Stimulated activated CD4-positive, alpha-beta T cell treated with anti-CD3 and anti-CD28 coated beads, Interleukin-15, amount 100 ng/mL, for 1 hour (primary cell): ENCODE results near the gene SLC43A3.
"Not testable (repeated sequence)": the region's sequence is repeated elsewhere in the genome, so short reads cannot be mapped to it uniquely, and the experiment has no call there.

ENCODE experiments used
- DNase-seq, 2 donors: peaks; one replicate each; pipeline ENCODE4 v3.0.0-alpha.2; 2020; ENCODE audit warnings: low read depth in 1 of 2, low spot score in 1 of 2

The SLC43A3 gene

DNA sequence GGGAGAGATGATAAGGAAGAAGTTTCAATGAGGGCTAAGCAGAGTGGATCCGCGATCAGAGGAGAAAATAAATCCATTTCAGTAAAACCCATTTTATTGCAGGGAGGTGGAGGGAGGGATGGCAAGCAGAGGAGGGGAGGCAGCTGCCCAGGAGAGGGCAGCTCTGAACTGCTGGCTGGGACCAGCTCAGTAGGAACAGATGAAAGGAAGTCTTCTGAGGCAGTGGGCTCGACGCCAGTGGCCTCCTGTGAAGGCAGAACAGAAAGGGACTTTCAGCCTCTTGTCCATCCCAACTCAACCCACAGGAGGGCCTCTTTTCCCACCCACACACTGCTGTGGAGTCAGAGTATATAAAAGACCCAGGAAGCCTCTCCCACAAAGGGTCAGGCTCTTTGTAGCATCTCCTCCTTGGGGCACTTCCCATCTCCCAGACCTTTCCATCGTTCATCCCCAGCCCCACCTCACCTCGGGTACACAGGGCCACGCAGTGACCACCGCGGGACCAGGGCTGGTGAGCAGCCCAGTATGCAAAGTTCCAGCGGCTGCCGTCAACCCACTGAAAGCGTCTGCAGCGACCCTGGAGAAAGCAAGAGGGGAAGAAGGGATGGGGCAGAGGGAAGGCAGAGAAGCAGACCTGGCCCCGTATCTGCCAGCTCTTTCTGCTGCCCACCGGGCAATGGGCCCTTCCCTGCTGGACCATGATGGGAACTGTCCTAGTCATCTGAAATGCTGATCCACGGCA lies 39.5 kb downstream of the SLC43A3 start:
- no peak for DNase-seq

GRCh38 chr11:57386178-57386940 lies 40.6 kb downstream of the SLC43A3 start:
- no peak for DNase-seq

DNA sequence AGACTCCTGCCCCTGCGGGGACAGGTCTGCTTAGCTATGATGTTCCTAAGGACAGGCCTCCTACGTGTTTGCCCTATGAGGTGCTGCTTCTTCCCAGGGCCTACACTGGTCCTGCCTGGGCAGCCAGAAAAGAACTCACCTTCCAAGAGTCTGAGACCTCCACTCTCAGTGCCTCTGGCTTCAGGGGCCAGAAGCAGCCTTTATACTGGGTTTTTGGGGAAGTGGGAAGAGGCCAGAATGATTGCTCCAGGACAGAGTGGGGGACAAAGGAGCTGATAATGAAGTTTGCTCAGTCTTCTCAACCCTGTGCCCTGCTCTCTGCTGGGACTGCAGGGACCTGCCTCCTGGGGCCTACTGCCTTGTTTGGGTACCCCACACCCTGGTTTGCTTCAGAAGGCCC lies 45.9 kb downstream of the SLC43A3 start, which contains the start of gene PRG3:
TSS of gene PRG3 (minus strand) at position 176 of the 400 bp plus-strand sequence. CDS start 442 bp downstream, outside the sequence.
- DNase-seq, result no peak

- no peak for DNase-seq
These were observed 47.2 kb downstream of the SLC43A3 start for GRCh38 chr11:57379732-57380131.

GRCh38 chr11:57378186-57378585 lies 48.7 kb downstream of the SLC43A3 start:
- no peak for DNase-seq

GRCh38 chr11:57377107-57377506 lies 49.8 kb downstream of the SLC43A3 start:
- DNase-seq, result no peak

DNA sequence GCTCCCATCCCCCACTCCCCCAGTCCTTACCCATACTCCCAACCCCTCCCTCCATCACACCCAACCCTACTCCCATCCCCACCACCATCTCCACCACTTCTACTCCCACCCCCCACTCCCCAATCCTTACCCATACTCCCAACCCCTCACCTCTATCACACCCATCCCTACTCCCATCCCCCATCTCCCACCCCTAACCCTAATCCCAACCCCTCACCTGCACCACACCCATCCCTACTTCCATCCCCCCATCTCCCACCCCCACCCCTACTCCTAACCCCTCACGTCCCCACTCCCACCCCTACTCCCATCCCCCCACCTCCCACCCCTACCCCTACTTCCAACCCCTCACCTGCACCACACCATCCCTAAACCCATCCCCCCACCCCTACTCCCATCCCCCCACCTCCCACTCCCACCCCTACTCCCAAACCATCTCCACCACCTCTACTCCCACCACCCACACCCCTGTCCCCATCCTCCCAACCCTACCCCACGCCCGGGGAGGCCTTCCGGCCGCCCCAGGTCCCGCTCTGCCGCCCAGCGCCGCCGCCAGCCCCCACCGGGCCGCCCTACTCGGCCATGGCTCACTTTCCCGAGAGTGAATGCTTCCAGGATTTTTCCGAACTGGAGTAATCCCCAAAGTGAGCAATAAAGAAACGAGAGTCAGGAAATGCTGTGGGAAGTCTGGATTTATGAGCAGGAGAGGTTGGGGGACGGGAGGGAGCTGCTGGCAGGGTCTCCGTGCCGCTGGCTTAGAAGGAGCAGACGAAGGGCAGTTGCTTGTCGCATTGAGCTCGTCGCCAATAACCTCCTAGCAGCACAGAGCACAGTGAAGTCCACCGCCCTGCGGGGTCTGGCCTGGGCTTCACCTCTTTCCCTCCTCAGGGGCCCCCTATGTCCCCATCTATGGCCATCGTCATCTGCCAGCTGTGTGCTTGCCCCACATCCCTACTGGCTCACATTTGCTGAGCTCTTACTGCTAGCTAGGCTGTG lies 50.5 kb downstream of the SLC43A3 start:
- DNase-seq, result no peak

GRCh38 chr11:57375490-57375889 lies 51.4 kb downstream of the SLC43A3 start:
- DNase-seq, result no peak

GRCh38 chr11:57374966-57375365 lies 52.0 kb downstream of the SLC43A3 start:
- DNase-seq, result no peak

DNA sequence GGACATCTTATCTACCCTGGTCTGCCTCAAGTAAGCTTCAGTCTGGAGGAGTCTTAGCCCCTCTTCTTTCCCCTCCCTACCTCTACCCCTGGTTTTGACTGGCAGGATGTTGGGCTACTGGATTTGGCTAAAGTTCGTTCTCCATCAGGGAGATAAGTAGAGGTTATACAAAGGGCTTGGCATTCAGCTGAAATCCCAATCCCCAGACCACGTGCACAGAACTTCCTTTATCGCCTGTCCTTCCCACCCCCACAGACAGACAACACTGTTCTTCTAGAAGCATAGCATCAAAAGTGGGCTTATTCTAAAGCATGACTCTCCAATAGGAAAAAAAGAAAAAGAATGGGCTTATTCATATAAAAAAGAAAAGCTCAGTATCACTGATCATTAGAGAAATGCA lies 53.8 kb downstream of the SLC43A3 start:
- DNase-seq, result no peak

- no peak for DNase-seq
These were observed 56.0 kb downstream of the SLC43A3 start for GRCh38 chr11:57370941-57371340.

- no peak for DNase-seq
These were observed 56.7 kb downstream of the SLC43A3 start for GRCh38 chr11:57370251-57370650.

DNA sequence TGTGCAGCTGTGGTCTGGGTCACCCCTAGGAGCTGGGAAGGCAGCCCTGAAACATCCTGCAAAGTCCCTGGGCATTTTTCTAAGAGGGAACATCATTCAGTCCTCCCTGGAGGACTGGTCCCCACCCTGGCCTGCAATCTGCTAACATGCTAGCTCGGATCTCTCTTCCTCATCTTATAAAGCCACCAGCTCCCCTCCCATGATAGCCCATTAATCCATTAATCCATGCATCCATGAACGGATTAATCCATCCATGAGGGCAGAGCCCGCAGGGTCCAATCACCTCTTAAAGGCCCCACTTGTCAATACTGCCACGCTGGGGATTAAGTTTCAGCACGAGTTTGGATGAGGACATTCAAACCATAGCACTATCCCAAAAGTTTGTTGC lies 58.1 kb downstream of the SLC43A3 start:
- DNase-seq, result no peak

GRCh38 chr11:57368106-57368844 lies 58.6 kb downstream of the SLC43A3 start:
- no peak for DNase-seq

DNA sequence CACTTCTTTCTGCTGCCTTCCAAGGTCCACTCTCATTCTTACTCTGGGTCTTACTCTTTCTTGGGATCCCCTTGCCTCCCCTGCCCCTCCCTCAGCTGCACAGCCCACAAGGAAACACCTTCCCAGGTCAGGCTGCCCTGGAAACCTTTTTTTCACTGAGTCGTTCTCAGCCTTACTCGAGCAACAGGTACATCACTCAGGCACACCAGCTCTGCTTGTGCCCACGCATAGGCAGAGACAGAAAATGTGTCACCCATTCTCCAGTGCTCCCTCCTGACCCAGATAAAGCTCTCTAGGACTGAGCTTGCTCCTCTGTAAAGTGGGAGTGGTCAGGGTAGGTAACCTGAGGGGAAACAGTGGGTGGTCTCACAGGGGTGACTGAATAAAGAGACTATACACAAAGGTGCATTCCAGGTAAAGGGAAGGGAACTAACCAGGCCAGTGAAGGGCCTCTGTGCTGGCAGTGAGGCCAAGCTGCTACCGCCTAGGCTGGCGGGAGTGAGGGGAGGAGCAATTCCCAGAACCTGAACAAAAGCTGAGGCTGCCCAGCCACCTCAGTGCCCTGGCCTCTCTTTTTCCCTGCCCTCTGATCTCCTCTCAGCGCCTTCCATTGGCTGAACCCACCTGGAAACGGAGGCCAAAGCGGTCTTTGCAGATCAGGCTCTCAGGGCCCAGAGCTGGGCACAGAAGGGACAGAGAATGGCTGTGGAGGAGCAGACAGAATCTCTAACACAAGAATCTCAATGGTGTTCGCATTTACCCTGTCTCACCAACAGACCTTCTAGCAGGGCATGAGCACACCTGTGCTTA lies 61.9 kb downstream of the SLC43A3 start:
- DNase-seq, result no peak

GRCh38 chr11:57363131-57364080 lies 63.5 kb downstream of the SLC43A3 start:
- DNase-seq, result no peak

DNA sequence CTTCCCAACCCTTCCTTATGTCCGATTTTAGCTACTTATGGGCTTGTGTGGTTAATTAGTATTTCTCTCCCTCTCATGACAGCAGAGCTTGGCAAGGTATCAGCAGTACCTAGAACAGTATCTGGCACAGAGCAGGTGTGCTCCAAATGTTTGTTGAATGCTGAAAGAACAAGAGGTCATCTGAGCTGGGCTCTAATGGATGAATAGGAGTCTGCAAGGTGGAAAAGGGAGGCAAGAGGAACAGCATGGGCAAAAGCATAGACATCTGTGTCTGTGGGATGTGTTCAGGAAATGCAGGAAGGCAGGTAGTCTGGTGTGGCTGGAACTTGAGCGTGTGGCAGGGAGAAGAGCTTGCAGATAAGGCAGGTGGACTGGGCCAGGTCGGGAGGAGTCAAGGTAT lies 65.0 kb downstream of the SLC43A3 start:
- DNase-seq, result no peak

- DNase-seq, result not testable (repeated sequence)
These were observed 65.5 kb downstream of the SLC43A3 start for GRCh38 chr11:57361420-57361819.

DNA sequence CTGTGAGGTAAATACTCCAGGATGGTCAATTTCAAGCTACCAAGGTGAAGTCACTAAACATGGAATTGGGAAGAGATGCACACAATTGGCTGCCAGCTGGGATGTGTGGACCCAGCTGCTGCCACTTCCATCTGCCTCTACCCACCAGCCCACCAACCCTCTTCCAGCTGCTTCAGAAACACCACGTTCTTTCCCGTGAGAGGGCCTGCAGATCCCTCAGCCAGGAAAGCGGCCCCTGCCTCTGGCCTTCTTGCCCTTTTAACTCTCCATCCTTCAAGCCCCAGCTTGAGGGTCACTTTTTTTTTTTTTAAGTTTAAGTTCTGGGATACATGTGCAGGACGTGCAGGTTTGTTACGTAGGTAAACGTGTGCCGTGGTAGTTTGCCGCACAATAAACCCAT lies 65.9 kb downstream of the SLC43A3 start:
- no peak for DNase-seq
